Mucosa of descending colon (tissue), 3 donors: ENCODE data around the gene TESMIN. TPM values are rescaled to one million over a fixed set of nuclear protein-coding genes. Genes with fewer than 3 reads are reported as not detected.

Source experiments
- ATAC-seq: fragments of 200-7000 bp; cut with Tn5 transposase; one replicate; pipeline ENCODE4 v1.9.1; 2020; ENCODE audit warnings: mild to moderate bottlenecking, moderate library complexity
- DNase-seq, 3 donors: peaks; one replicate each; pipeline ENCODE4 v3.0.0-alpha.2; 2020
- H3K36me3 ChIP-seq: fragments of 200-600 bp; one replicate; pipeline ENCODE4 v1.8.0; 2021; ENCODE audit warnings: low read depth, mild to moderate bottlenecking
- H3K4me1 ChIP-seq: fragments of 200-600 bp; one replicate; pipeline ENCODE4 v1.8.0; 2021; ENCODE audit warnings: low read depth, mild to moderate bottlenecking
- H3K4me3 ChIP-seq: fragments of 200-600 bp; one replicate; pipeline ENCODE4 v1.8.0; 2021; ENCODE audit warnings: mild to moderate bottlenecking
- H3K9me3 ChIP-seq: fragments of 200-600 bp; one replicate; pipeline ENCODE4 v1.8.0; 2021; ENCODE audit warnings: mild to moderate bottlenecking
- intact Hi-C, 2 donors: fragments of 100-400 bp; cut with DNase I in 1 of 2; cut with micrococcal nuclease in 1 of 2; formaldehyde crosslinking; loops; one replicate each; pipeline versions ENCODE4 v1.11.0 to v1.11.1; 2022; cut with DNase I, micrococcal nuclease
- total RNA-seq, 3 donors: library from RNA; stranded (reverse); fragmentation: NEBNext Ultra II Directional in 2 of 3; extraction: Animal tissue kit (Norgen Biotek cat#: 25700) in 2 of 3; gene quantifications; one replicate each; pipeline versions ENCODE4 v1.2.1 to v1.2.4, GENCODE V29; 2021 to 2023
- TF ChIP-seq, protein P1 (sequence below): fragments of 200-600 bp; IDR thresholded peaks from one replicate; pipeline ENCODE4 v1.8.0; 2022; ENCODE audit warnings: antibody characterized with exemption, mild to moderate bottlenecking
- donor health status: DM: no; HTN: no; CAD: no; lungs with moderate emphysema.
- donor health status: DM: no; HTN: no; CAD: no.
- donor health status: DM: no; HTN: yes; CAD: no.

The TESMIN gene
- total RNA-seq, 3 donors from 2014 or later: 4.8 to 22.7 (median 16.7) TPM

DNA sequence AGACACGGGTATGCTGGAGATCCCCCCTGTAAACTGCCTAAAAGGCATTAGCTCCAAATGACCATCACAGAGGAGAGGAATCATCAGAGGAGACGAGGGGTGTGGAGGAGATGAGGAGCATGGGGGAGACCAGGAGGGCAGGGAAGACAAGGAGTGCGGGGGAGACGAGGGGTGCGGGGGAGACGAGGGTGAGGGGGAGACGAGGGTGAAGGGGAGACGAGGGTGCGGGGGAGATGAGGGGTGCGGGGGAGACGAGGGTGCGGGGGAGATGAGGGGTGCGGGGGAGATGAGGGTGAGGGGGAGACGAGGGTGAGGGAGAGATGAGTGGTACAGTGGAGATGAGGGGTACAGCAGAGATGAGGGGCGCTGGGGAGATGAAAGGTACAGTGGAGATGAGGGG is 84.5 kb downstream of the TESMIN start:
- Histone ChIP-seq H3K9me3 (no peaks in the 10 kb centered on the region), H3K4me1 (no peaks in the 10 kb centered on the region), H3K36me3 (no peaks in the 10 kb centered on the region), H3K4me3 (no peak overlapping the region)
- TF ChIP-seq, protein P1, sequence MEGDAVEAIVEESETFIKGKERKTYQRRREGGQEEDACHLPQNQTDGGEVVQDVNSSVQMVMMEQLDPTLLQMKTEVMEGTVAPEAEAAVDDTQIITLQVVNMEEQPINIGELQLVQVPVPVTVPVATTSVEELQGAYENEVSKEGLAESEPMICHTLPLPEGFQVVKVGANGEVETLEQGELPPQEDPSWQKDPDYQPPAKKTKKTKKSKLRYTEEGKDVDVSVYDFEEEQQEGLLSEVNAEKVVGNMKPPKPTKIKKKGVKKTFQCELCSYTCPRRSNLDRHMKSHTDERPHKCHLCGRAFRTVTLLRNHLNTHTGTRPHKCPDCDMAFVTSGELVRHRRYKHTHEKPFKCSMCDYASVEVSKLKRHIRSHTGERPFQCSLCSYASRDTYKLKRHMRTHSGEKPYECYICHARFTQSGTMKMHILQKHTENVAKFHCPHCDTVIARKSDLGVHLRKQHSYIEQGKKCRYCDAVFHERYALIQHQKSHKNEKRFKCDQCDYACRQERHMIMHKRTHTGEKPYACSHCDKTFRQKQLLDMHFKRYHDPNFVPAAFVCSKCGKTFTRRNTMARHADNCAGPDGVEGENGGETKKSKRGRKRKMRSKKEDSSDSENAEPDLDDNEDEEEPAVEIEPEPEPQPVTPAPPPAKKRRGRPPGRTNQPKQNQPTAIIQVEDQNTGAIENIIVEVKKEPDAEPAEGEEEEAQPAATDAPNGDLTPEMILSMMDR: no peak
- intact Hi-C loops: no loop called here
- no peak for DNase-seq
- ATAC-seq: no peak

DNA sequence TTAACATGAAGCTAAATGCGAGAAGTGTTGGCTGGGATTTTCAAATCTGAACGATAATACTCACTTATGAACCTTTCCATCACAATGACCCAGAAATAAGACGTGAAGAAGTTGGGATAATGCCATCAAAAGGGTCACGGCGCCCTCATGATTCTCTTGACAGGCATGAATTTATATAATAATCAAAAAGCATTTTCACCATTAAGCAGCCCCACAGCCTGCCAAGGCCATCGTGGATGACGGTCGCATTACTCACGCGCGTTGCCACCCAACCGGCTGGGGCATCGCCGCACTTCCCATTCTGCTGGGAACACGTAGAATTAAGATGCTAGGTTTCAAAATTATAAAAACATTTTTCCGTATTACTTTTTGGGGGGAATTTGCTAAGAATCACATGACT is 85.9 kb downstream of the TESMIN start:
- Histone ChIP-seq H3K9me3 (no peaks in the 10 kb centered on the region), H3K4me1 (no peaks in the 10 kb centered on the region), H3K36me3 (no peaks in the 10 kb centered on the region), H3K4me3 (no peak overlapping the region)
- TF ChIP-seq, protein P1: no peak
- intact Hi-C loops: no loop called here
- DNase-seq (peak in 1 of 3 donors; percentile 1), ATAC-seq (no peak)

DNA sequence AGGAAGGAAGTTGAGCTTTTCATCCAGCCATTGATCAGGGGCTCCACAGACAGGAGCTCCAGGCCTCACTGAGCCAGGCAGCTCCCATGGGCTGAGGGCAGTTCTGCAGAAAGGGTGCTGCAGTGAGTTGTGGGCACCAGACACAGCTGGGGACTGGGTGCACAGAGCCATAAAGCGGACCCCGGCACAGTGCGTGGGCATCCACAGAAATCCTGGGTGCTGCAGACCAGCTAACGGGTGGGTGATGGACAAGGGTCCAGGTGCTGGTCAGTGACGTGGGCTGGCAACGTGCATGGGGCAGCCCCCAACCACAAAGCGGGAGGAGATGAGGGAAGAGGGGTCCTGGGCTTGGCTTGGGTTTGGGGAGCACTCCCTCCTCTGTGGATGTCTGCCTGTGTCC is 86.4 kb downstream of the TESMIN start:
- DNase-seq (peak in 1 of 3 donors; percentile 1), ATAC-seq (no peak)
- Histone ChIP-seq H3K9me3 (no peaks in the 10 kb centered on the region), H3K4me3 (no peak overlapping the region), H3K4me1 (no peaks in the 10 kb centered on the region), H3K36me3 (no peaks in the 10 kb centered on the region)
- intact Hi-C loops: no loop called here
- TF ChIP-seq, protein P1: no peak

DNA sequence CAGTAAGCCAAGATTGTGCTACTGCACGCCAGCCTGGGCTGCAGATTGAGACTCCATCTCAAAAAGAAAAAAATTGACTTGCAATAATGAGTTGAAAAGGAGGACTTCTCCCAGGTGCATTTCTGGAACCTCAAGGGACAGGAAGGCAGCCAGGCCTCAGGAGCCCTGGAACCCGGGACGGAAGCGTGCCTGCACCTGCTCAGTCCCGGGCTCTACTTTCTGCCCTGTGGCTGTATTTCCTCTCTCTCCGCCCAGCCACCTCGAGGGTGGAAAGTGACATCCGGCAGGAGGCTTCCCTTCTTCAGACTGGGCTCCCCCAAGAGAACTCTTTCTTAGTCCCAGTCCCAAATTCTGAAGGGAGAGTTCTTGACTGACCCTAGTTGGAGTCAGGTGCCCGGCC is 87.2 kb downstream of the TESMIN start:
- no peak overlapping the region for H3K4me3 ChIP-seq
- no peaks in the 10 kb centered on the region for H3K4me1 ChIP-seq
- no peaks in the 10 kb centered on the region for H3K36me3 ChIP-seq
- TF ChIP-seq, protein P1: no peak
- ATAC-seq (no peak), DNase-seq (peak in 1 of 3 donors; percentile 1)
- intact Hi-C loops: no loop called here
- no peaks in the 10 kb centered on the region for H3K9me3 ChIP-seq

DNA sequence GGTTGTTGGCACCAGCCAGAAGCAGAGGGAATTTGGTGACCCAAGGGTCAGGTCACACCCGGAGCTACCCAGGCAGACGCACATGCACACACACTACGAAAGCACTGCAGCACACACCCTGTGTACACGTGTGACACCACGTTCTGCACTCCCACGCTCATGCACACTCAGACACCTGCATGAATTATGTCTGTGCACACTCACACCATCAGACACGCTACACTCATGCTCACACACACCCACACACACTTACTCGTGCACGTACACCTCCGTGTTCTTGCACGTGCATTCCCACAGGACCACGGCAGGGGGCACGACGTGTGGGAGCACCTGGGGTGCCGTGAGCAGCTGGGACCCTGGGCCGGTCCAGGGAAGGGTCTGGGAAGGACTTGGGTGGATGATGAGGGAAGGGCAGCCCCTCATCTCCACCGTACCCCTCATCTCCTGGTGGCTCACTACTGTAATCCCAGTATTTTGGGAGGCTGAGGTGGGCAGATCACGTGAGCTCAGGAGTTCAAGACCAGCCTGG is 87.8 kb downstream of the TESMIN start:
- DNase-seq: peak in 1 of 3 donors; percentile 1
- Histone ChIP-seq H3K4me1 (no peaks in the 10 kb centered on the region), H3K36me3 (no peaks in the 10 kb centered on the region), H3K4me3 (no peak overlapping the region), H3K9me3 (no peaks in the 10 kb centered on the region)
- no peak for ATAC-seq
- intact Hi-C loops: no loop called here
- TF ChIP-seq, protein P1: no peak
